Measurements from ENCODE around the gene ZNF451.

ZNF451 gene

DNA sequence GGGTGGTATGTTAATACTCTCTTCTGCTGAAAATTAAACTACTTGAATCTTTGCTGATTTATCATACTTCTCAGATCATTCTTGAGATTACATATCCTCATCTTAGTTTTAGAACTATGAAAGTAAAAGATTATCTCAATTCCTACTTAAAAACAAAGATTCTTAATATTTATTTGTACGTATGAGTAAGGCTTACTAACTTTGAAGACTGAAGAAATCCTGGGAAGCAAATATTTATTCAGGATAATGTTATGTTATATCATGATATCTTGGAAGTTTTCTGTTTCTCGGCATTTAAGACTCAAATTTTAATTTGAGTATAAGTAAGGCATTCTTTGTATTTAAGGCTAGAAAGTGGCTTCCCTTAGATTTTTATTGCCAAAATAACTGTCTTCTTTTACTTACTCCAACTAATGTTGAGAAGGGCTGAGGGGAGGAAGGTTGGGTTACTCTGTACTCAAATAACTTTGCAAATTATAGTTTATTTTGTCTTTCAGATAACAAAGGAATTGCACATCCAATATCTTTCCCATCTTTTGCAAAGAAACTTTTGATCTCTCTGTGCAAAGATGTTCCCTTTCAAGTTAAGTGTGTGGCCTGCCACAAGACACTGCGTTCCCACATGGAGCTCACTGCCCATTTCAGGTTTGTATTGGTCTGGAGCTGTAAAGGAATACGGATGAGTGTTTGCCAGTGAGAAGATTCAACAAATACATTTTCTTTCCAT is 51.6 kb downstream of the ZNF451 start:
- Histone ChIP-seq H2BK12ac (ENCODE audit: low read length) (no peak overlapping the region), H3K9ac (ENCODE audit: low read depth, low read length, poor library complexity) (no peak overlapping the region), H3K27ac (replicated peaks; ENCODE audit: low read length) (no peak overlapping the region), H3K4ac (ENCODE audit: low read length) (no peak overlapping the region), H4K8ac (ENCODE audit: low read depth, low read length) (no peak overlapping the region), H4K91ac (ENCODE audit: low read depth, low read length, poor library complexity) (no peak overlapping the region), H3K14ac (ENCODE audit: low read length) (no peak overlapping the region), H3K79me1 (ENCODE audit: low read depth, low read length) (no peaks in the 10 kb centered on the region), H3K18ac (ENCODE audit: low read length) (no peak overlapping the region), H3K27me3 (ENCODE audit: control insufficient read depth in 3 of 3, insufficient read depth in 3 of 3, low read depth in 1 of 3, low read length in 3 of 3) (no peaks in the 10 kb centered on the region), H3K4me3 (ENCODE audit: low read length in 2 of 2) (no peak overlapping the region), H3K4me1 (ENCODE audit: control insufficient read depth in 2 of 2, insufficient read depth in 1 of 2, low read depth in 1 of 2, low read length in 2 of 2) (no peaks in the 10 kb centered on the region), H3K23ac (ENCODE audit: low read depth, low read length, poor library complexity) (no peak overlapping the region), H3K36me3 (replicated peaks in 1 of 2; ENCODE audit: control insufficient read depth in 2 of 2, insufficient read depth in 2 of 2, low read length in 2 of 2) (peaks cover 2 to 61% of the 10 kb centered on the region in 2 donors), H2AFZ (ENCODE audit: low read length) (no peak overlapping the region), H2BK120ac (ENCODE audit: low read depth, low read length) (no peak overlapping the region), H2AK5ac (ENCODE audit: low read depth, low read length) (no peak overlapping the region), H2BK5ac (ENCODE audit: low read length) (no peak overlapping the region), H3K9me3 (replicated peaks in 1 of 2; ENCODE audit: control insufficient read depth in 2 of 2, insufficient read depth in 1 of 2, low read depth in 1 of 2, low read length in 2 of 2) (peaks cover 0 to 13% of the 10 kb centered on the region in 2 donors), H3K4me2 (ENCODE audit: insufficient read depth, low read length, poor library complexity, severe bottlenecking) (no peak overlapping the region), H2BK15ac (ENCODE audit: low read length) (no peak overlapping the region)
- no peak for DNase-seq (ENCODE audit: low spot score)
- no CpG with 5 or more reads among the region's 4 CpGs for WGBS, 2 donors (ENCODE audit: extremely low coverage in 2 of 2, insufficient read length in 2 of 2, insufficient replicate concordance in 1 of 2)

DNA sequence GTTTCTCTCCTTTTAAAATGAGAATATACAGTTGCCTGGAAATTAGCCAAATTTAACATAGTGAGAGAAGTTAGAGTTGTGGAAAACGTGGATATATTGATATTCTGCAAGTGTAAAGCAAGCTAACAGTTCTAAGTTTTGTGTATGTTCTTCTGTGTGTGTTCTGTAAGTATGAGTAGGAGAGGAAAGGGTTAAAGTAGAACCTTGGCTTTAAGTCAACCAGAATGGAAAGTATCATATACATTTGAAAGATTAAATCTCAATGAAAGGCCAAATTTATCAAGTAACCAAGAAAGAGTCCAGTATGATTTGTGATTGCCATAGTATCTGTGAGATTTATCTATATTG is 52.2 kb downstream of the ZNF451 start:
- H3K14ac ChIP-seq (ENCODE audit: low read length), result no peak overlapping the region
- no peak overlapping the region for H2BK5ac ChIP-seq (ENCODE audit: low read length)
- H3K4me2 ChIP-seq (ENCODE audit: insufficient read depth, low read length, poor library complexity, severe bottlenecking), result no peak overlapping the region
- H2AK5ac ChIP-seq (ENCODE audit: low read depth, low read length), result no peak overlapping the region
- H2BK15ac ChIP-seq (ENCODE audit: low read length), result no peak overlapping the region
- no peaks in the 10 kb centered on the region for H3K4me1 ChIP-seq (ENCODE audit: control insufficient read depth in 2 of 2, insufficient read depth in 1 of 2, low read depth in 1 of 2, low read length in 2 of 2)
- no peak overlapping the region for H3K4ac ChIP-seq (ENCODE audit: low read length)
- H3K36me3 ChIP-seq (replicated peaks in 1 of 2; ENCODE audit: control insufficient read depth in 2 of 2, insufficient read depth in 2 of 2, low read length in 2 of 2), result peaks cover 5 to 60% of the 10 kb centered on the region in 2 donors
- H4K91ac ChIP-seq (ENCODE audit: low read depth, low read length, poor library complexity), result no peak overlapping the region
- no peak for DNase-seq (ENCODE audit: low spot score)
- H2AFZ ChIP-seq (ENCODE audit: low read length), result no peak overlapping the region
- no peak overlapping the region for H3K23ac ChIP-seq (ENCODE audit: low read depth, low read length, poor library complexity)
- no CpG with 5 or more reads among the region's 1 CpG for WGBS, 2 donors (ENCODE audit: extremely low coverage in 2 of 2, insufficient read length in 2 of 2, insufficient replicate concordance in 1 of 2)
- H3K27me3 ChIP-seq (ENCODE audit: control insufficient read depth in 3 of 3, insufficient read depth in 3 of 3, low read depth in 1 of 3, low read length in 3 of 3), result no peaks in the 10 kb centered on the region
- no peak overlapping the region for H3K4me3 ChIP-seq (ENCODE audit: low read length in 2 of 2)
- H3K27ac ChIP-seq (replicated peaks; ENCODE audit: low read length), result no peak overlapping the region
- H3K9ac ChIP-seq (ENCODE audit: low read depth, low read length, poor library complexity), result no peak overlapping the region
- H4K8ac ChIP-seq (ENCODE audit: low read depth, low read length), result no peak overlapping the region
- H3K18ac ChIP-seq (ENCODE audit: low read length), result no peak overlapping the region
- peaks cover 0 to 13% of the 10 kb centered on the region in 2 donors for H3K9me3 ChIP-seq (replicated peaks in 1 of 2; ENCODE audit: control insufficient read depth in 2 of 2, insufficient read depth in 1 of 2, low read depth in 1 of 2, low read length in 2 of 2)
- no peak overlapping the region for H2BK120ac ChIP-seq (ENCODE audit: low read depth, low read length)
- no peak overlapping the region for H2BK12ac ChIP-seq (ENCODE audit: low read length)
- no peaks in the 10 kb centered on the region for H3K79me1 ChIP-seq (ENCODE audit: low read depth, low read length)

- Histone ChIP-seq H2AK5ac (ENCODE audit: low read depth, low read length) (no peak overlapping the region), H3K9ac (ENCODE audit: low read depth, low read length, poor library complexity) (no peak overlapping the region), H3K36me3 (replicated peaks in 1 of 2; ENCODE audit: control insufficient read depth in 2 of 2, insufficient read depth in 2 of 2, low read length in 2 of 2) (peaks cover 9 to 66% of the 10 kb centered on the region in 2 donors), H4K8ac (ENCODE audit: low read depth, low read length) (no peak overlapping the region), H3K18ac (ENCODE audit: low read length) (no peak overlapping the region), H4K91ac (ENCODE audit: low read depth, low read length, poor library complexity) (no peak overlapping the region), H2AFZ (ENCODE audit: low read length) (no peak overlapping the region), H3K9me3 (replicated peaks in 1 of 2; ENCODE audit: control insufficient read depth in 2 of 2, insufficient read depth in 1 of 2, low read depth in 1 of 2, low read length in 2 of 2) (peaks cover 0 to 13% of the 10 kb centered on the region in 2 donors), H2BK120ac (ENCODE audit: low read depth, low read length) (no peak overlapping the region), H3K27me3 (ENCODE audit: control insufficient read depth in 3 of 3, insufficient read depth in 3 of 3, low read depth in 1 of 3, low read length in 3 of 3) (no peaks in the 10 kb centered on the region), H3K27ac (replicated peaks; ENCODE audit: low read length) (no peak overlapping the region), H2BK15ac (ENCODE audit: low read length) (no peak overlapping the region), H3K4ac (ENCODE audit: low read length) (no peak overlapping the region), H3K4me2 (ENCODE audit: insufficient read depth, low read length, poor library complexity, severe bottlenecking) (no peak overlapping the region), H3K14ac (ENCODE audit: low read length) (no peak overlapping the region), H3K4me1 (ENCODE audit: control insufficient read depth in 2 of 2, insufficient read depth in 1 of 2, low read depth in 1 of 2, low read length in 2 of 2) (no peaks in the 10 kb centered on the region), H2BK12ac (ENCODE audit: low read length) (no peak overlapping the region), H3K4me3 (ENCODE audit: low read length in 2 of 2) (no peak overlapping the region), H3K79me1 (ENCODE audit: low read depth, low read length) (no peaks in the 10 kb centered on the region), H2BK5ac (ENCODE audit: low read length) (no peak overlapping the region), H3K23ac (ENCODE audit: low read depth, low read length, poor library complexity) (no peak overlapping the region)
- WGBS, 2 donors (ENCODE audit: extremely low coverage in 2 of 2, insufficient read length in 2 of 2, insufficient replicate concordance in 1 of 2), result no CpG with 5 or more reads among the region's 1 CpG
- DNase-seq (ENCODE audit: low spot score), result no peak
Measured at GRCh38 chr6:57143690-57144089, 53.7 kb downstream of the ZNF451 start.

DNA sequence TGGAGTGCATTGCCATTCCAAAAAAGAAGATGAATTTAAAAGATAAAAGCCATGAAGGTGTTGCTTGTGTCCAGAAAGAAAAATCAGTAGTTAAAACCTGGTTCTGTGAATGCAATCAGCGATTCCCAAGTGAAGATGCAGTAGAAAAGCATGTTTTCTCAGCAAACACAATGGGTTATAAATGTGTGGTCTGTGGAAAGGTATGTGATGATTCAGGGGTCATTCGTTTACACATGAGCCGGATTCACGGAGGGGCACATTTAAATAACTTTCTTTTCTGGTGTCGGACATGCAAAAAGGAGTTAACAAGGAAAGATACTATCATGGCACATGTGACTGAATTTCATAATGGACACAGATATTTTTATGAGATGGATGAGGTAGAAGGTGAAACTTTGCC is 57.4 kb downstream of the ZNF451 start:
- Histone ChIP-seq H3K36me3 (replicated peaks in 1 of 2; ENCODE audit: control insufficient read depth in 2 of 2, insufficient read depth in 2 of 2, low read length in 2 of 2) (peaks cover 9 to 86% of the 10 kb centered on the region in 2 donors), H3K79me1 (ENCODE audit: low read depth, low read length) (no peaks in the 10 kb centered on the region), H3K14ac (ENCODE audit: low read length) (no peak overlapping the region), H3K4ac (ENCODE audit: low read length) (no peak overlapping the region), H3K4me3 (ENCODE audit: low read length in 2 of 2) (no peak overlapping the region), H3K9ac (ENCODE audit: low read depth, low read length, poor library complexity) (no peak overlapping the region), H3K9me3 (replicated peaks in 1 of 2; ENCODE audit: control insufficient read depth in 2 of 2, insufficient read depth in 1 of 2, low read depth in 1 of 2, low read length in 2 of 2) (peaks cover 0 to 13% of the 10 kb centered on the region in 2 donors), H2BK5ac (ENCODE audit: low read length) (no peak overlapping the region), H3K4me1 (ENCODE audit: control insufficient read depth in 2 of 2, insufficient read depth in 1 of 2, low read depth in 1 of 2, low read length in 2 of 2) (no peaks in the 10 kb centered on the region), H3K27me3 (ENCODE audit: control insufficient read depth in 3 of 3, insufficient read depth in 3 of 3, low read depth in 1 of 3, low read length in 3 of 3) (no peaks in the 10 kb centered on the region), H4K8ac (ENCODE audit: low read depth, low read length) (no peak overlapping the region), H2AK5ac (ENCODE audit: low read depth, low read length) (no peak overlapping the region), H2BK120ac (ENCODE audit: low read depth, low read length) (no peak overlapping the region), H3K23ac (ENCODE audit: low read depth, low read length, poor library complexity) (no peak overlapping the region), H3K27ac (replicated peaks; ENCODE audit: low read length) (no peak overlapping the region), H4K91ac (ENCODE audit: low read depth, low read length, poor library complexity) (no peak overlapping the region), H3K4me2 (ENCODE audit: insufficient read depth, low read length, poor library complexity, severe bottlenecking) (no peak overlapping the region), H2BK12ac (ENCODE audit: low read length) (no peak overlapping the region), H2AFZ (ENCODE audit: low read length) (no peak overlapping the region), H2BK15ac (ENCODE audit: low read length) (no peak overlapping the region), H3K18ac (ENCODE audit: low read length) (no peak overlapping the region)
- WGBS, 2 donors (ENCODE audit: extremely low coverage in 2 of 2, insufficient read length in 2 of 2, insufficient replicate concordance in 1 of 2), result no CpG with 5 or more reads among the region's 5 CpGs
- DNase-seq (ENCODE audit: low spot score), result no peak
